ENCODE data around the gene GATA2.

Gene GATA2

GRCh38 chr3:128492671-128493569, at the start of gene GATA2:
GATA2 (minus strand) TSS chr3:128493201; CDS start chr3:128487031, 6,170 bp downstream.
- H3K27me3 Mint-ChIP-seq, result peaks cover 92% of the 10 kb centered on the region

GRCh38 chr3:128541246-128541645, 48.2 kb upstream of the GATA2 start:
- intact Hi-C loops (cut with micrococcal nuclease), result no loop called here
- H3K9me3 Mint-ChIP-seq, result peaks cover 15% of the 10 kb centered on the region
- H3K4me1 Mint-ChIP-seq (ENCODE audit: low read depth), result no peaks in the 10 kb centered on the region
- no peak overlapping the region for H3K4me3 Mint-ChIP-seq
- H3K27ac Mint-ChIP-seq, result no peak overlapping the region
- no peaks in the 10 kb centered on the region for H3K27me3 Mint-ChIP-seq
- no peaks in the 10 kb centered on the region for H3K36me3 Mint-ChIP-seq (ENCODE audit: low read depth)

More at GRCh38 chr3:128492671-128493569, at the start of gene GATA2:
- Mint-ChIP-seq H3K4me1 (ENCODE audit: low read depth) (peaks cover 40% of the 10 kb centered on the region), H3K27ac (no peak within 1 kb of the TSS), H3K4me3 (peak within 1 kb of the TSS; percentile 18), H3K9me3 (no peaks in the 10 kb centered on the region), H3K36me3 (ENCODE audit: low read depth) (no peaks in the 10 kb centered on the region)
- intact Hi-C loops (cut with micrococcal nuclease), result loop anchor here (10.0 kb wide), 1 partner anchor 92 kb away; no protein-coding TSS in a partner anchor

GRCh38 chr3:128539376-128539775, 46.4 kb upstream of the GATA2 start:
- intact Hi-C loops (cut with micrococcal nuclease), result no loop called here
- H3K4me3 Mint-ChIP-seq, result no peak overlapping the region
- no peak overlapping the region for H3K27ac Mint-ChIP-seq
- H3K4me1 Mint-ChIP-seq (ENCODE audit: low read depth), result no peaks in the 10 kb centered on the region
- peaks cover 15% of the 10 kb centered on the region for H3K9me3 Mint-ChIP-seq
- H3K27me3 Mint-ChIP-seq, result no peaks in the 10 kb centered on the region
- no peaks in the 10 kb centered on the region for H3K36me3 Mint-ChIP-seq (ENCODE audit: low read depth)

GRCh38 chr3:128537091-128537703, 44.2 kb upstream of the GATA2 start:
- Mint-ChIP-seq H3K27ac (no peak overlapping the region), H3K9me3 (no peaks in the 10 kb centered on the region), H3K36me3 (ENCODE audit: low read depth) (no peaks in the 10 kb centered on the region), H3K4me3 (no peak overlapping the region), H3K4me1 (ENCODE audit: low read depth) (peaks cover 5% of the 10 kb centered on the region), H3K27me3 (peaks cover 3% of the 10 kb centered on the region)
- intact Hi-C loops (cut with micrococcal nuclease), result no loop called here

GRCh38 chr3:128532012-128532983, 39.3 kb upstream of the GATA2 start:
- H3K9me3 Mint-ChIP-seq, result no peaks in the 10 kb centered on the region
- H3K27me3 Mint-ChIP-seq, result peaks cover 3% of the 10 kb centered on the region
- intact Hi-C loops (cut with micrococcal nuclease), result no loop called here
- peak overlapping the region; percentile 50 for H3K27ac Mint-ChIP-seq
- H3K36me3 Mint-ChIP-seq (ENCODE audit: low read depth), result no peaks in the 10 kb centered on the region
- H3K4me1 Mint-ChIP-seq (ENCODE audit: low read depth), result peaks cover 11% of the 10 kb centered on the region
- no peak overlapping the region for H3K4me3 Mint-ChIP-seq

GRCh38 chr3:128524374-128525299, 31.6 kb upstream of the GATA2 start:
- Mint-ChIP-seq H3K4me1 (ENCODE audit: low read depth) (peaks cover 19% of the 10 kb centered on the region), H3K9me3 (no peaks in the 10 kb centered on the region), H3K27ac (no peak overlapping the region), H3K27me3 (peaks cover 1% of the 10 kb centered on the region), H3K4me3 (no peak overlapping the region), H3K36me3 (ENCODE audit: low read depth) (no peaks in the 10 kb centered on the region)
- intact Hi-C loops (cut with micrococcal nuclease), result no loop called here

GRCh38 chr3:128523591-128523990, 30.6 kb upstream of the GATA2 start:
- Mint-ChIP-seq H3K4me3 (no peak overlapping the region), H3K27me3 (peaks cover 1% of the 10 kb centered on the region), H3K9me3 (no peaks in the 10 kb centered on the region), H3K4me1 (ENCODE audit: low read depth) (peaks cover 19% of the 10 kb centered on the region), H3K36me3 (ENCODE audit: low read depth) (no peaks in the 10 kb centered on the region), H3K27ac (no peak overlapping the region)
- intact Hi-C loops (cut with micrococcal nuclease), result no loop called here

- intact Hi-C loops (cut with micrococcal nuclease), result no loop called here
- H3K4me3 Mint-ChIP-seq, result no peak overlapping the region
These were observed 28.7 kb upstream of the GATA2 start for GRCh38 chr3:128521715-128522114.

GRCh38 chr3:128518587-128519490, 25.8 kb upstream of the GATA2 start:
- Mint-ChIP-seq H3K27me3 (peaks cover 1% of the 10 kb centered on the region), H3K4me3 (no peak overlapping the region), H3K9me3 (peaks cover 9% of the 10 kb centered on the region), H3K27ac (no peak overlapping the region), H3K36me3 (ENCODE audit: low read depth) (no peaks in the 10 kb centered on the region), H3K4me1 (ENCODE audit: low read depth) (peaks cover 22% of the 10 kb centered on the region)
- intact Hi-C loops (cut with micrococcal nuclease), result no loop called here

More at GRCh38 chr3:128521715-128522114, 28.7 kb upstream of the GATA2 start:
- no peaks in the 10 kb centered on the region for H3K9me3 Mint-ChIP-seq
- H3K27ac Mint-ChIP-seq, result no peak overlapping the region
- no peaks in the 10 kb centered on the region for H3K36me3 Mint-ChIP-seq (ENCODE audit: low read depth)
- H3K4me1 Mint-ChIP-seq (ENCODE audit: low read depth), result peaks cover 22% of the 10 kb centered on the region
- peaks cover 1% of the 10 kb centered on the region for H3K27me3 Mint-ChIP-seq

GRCh38 chr3:128517648-128518047, 24.6 kb upstream of the GATA2 start:
- Mint-ChIP-seq H3K4me1 (ENCODE audit: low read depth) (peaks cover 11% of the 10 kb centered on the region), H3K4me3 (no peak overlapping the region), H3K9me3 (peaks cover 13% of the 10 kb centered on the region), H3K27me3 (no peaks in the 10 kb centered on the region), H3K36me3 (ENCODE audit: low read depth) (no peaks in the 10 kb centered on the region), H3K27ac (no peak overlapping the region)
- intact Hi-C loops (cut with micrococcal nuclease), result no loop called here

GRCh38 chr3:128515967-128516366, 23.0 kb upstream of the GATA2 start:
- H3K4me3 Mint-ChIP-seq, result no peak overlapping the region
- H3K27ac Mint-ChIP-seq, result no peak overlapping the region
- H3K9me3 Mint-ChIP-seq, result peaks cover 13% of the 10 kb centered on the region
- intact Hi-C loops (cut with micrococcal nuclease), result no loop called here
- peaks cover 6% of the 10 kb centered on the region for H3K4me1 Mint-ChIP-seq (ENCODE audit: low read depth)
- no peaks in the 10 kb centered on the region for H3K36me3 Mint-ChIP-seq (ENCODE audit: low read depth)
- peaks cover 2% of the 10 kb centered on the region for H3K27me3 Mint-ChIP-seq

- Mint-ChIP-seq H3K4me3 (no peak overlapping the region), H3K27me3 (peaks cover 10% of the 10 kb centered on the region), H3K36me3 (ENCODE audit: low read depth) (no peaks in the 10 kb centered on the region), H3K27ac (no peak overlapping the region), H3K4me1 (ENCODE audit: low read depth) (no peaks in the 10 kb centered on the region), H3K9me3 (peaks cover 14% of the 10 kb centered on the region)
- intact Hi-C loops (cut with micrococcal nuclease), result no loop called here
These were observed 15.9 kb upstream of the GATA2 start for GRCh38 chr3:128508852-128509251.
